ENCODE results near the gene SLC6A12.

DNA sequence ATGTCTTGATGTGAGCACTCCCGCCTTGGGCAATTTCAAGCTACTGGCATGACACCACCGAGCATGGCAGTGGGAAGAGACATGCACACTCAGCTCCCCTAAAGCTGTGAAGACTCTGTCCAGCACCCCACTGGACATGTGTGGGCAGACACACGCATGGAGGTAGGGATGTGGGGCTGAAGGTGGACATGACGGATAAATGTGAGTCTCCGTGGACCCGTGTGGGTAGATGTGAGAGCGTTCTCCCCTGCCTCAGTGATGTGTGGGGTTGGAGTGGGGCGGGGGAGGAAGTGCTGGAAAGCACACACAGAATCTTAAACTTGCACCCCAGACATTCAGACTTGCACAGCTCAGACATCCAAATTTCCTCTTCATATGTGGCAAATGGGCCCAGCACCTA, 12.6 kb downstream of the SLC6A12 start:
- TF ChIP-seq POLR2A (IDR thresholded peaks at IDR 0.05; ENCODE audit: low read depth, low read length) (no peak), TAF1 (IDR thresholded peaks at IDR 0.05; ENCODE audit: borderline replicate concordance, low read depth, low read length) (no peak), POLR2AphosphoS5 (IDR thresholded peaks at IDR 0.05; ENCODE audit: low read depth, low read length) (no peak)

Measured in GM12892 (cell line).